ENCODE results near the gene NEDD4.
"Not testable (repeated sequence)": the region's sequence is repeated elsewhere in the genome, so short reads cannot be mapped to it uniquely, and the experiment has no call there.

Gene NEDD4

DNA sequence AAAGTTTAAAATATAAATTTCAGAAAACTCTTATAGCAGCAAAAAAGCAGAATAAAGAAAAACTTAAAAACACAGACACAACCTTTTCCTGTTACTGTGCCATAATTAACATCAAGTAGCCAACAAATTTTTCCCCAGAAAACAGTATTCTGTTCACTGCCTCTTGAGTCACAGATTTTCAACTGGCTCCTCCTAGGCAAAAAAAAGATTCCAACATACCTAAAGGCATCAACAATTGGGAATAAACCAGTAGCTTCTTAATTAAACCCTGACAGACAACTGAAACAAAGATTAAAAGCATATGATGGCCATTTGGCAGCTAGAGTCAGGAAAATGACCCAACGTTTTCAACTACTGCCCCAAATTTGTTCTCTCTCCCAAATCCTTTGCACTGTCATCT lies 10.9 kb upstream of the NEDD4 start:
- DNase-seq (ENCODE audit: low spot score), result not testable (repeated sequence)

- not testable (repeated sequence) for DNase-seq (ENCODE audit: low spot score)
Measured at GRCh38 chr15:56003777-56004176, 10.4 kb upstream of the NEDD4 start.

GRCh38 chr15:56003277-56003676 lies 9.9 kb upstream of the NEDD4 start:
- DNase-seq (ENCODE audit: low spot score), result not testable (repeated sequence)

GRCh38 chr15:56001471-56002078 lies 8.2 kb upstream of the NEDD4 start:
- no peak for DNase-seq (ENCODE audit: low spot score)

DNA sequence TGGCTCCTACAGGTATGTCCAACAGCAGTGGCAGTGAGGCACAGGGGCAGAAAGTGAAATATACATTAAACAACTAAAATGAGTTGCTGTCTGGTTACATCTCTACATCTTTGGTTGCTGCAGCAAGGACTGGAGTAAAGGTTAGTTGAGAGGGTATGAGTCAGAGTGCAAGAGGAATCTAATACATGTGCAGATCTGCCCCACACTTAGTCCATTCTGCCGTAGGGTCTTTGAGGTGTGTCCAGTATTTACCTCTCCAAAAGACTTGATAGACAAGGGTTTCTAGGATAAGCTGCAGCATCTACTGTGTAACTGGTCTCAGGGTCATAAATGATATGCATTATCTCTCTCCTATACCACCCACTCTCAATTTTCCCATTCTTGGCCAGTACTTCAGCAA lies 6.2 kb upstream of the NEDD4 start:
- DNase-seq (ENCODE audit: low spot score), result no peak

GRCh38 chr15:55998478-55998877 lies 5.1 kb upstream of the NEDD4 start:
- no peak for DNase-seq (ENCODE audit: low spot score)

- peak; percentile 68 for DNase-seq (ENCODE audit: low spot score)
Measured at GRCh38 chr15:55993804-55994560, 570 bp upstream of the NEDD4 start.

DNA sequence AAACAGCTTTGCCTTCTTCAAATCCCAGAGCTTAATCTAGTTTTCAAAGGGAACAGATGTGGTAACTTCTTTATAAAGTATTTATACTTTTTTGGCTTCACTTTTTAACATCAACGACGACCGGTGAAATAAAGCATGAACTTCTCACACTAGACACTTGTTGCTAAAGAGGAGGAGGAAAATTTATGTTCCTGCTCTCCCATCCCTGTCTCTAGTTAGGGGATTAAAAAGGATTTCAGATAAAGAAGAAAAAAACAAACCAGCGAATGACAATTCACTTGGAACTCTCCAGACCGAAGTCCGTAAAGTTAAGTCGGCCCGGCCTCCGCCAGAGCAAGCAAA lies 672 bp downstream of the NEDD4 start:
- DNase-seq (ENCODE audit: low spot score), result no peak

- DNase-seq (ENCODE audit: low spot score), result no peak
Measured at GRCh38 chr15:55991802-55992768, 1.3 kb downstream of the NEDD4 start.

GRCh38 chr15:55990998-55991397 lies 2.4 kb downstream of the NEDD4 start:
- DNase-seq (ENCODE audit: low spot score), result no peak

GRCh38 chr15:55990516-55990915 lies 2.9 kb downstream of the NEDD4 start:
- DNase-seq (ENCODE audit: low spot score), result no peak

- DNase-seq (ENCODE audit: low spot score), result no peak
Measured at GRCh38 chr15:55989383-55989782, 4.0 kb downstream of the NEDD4 start.

DNA sequence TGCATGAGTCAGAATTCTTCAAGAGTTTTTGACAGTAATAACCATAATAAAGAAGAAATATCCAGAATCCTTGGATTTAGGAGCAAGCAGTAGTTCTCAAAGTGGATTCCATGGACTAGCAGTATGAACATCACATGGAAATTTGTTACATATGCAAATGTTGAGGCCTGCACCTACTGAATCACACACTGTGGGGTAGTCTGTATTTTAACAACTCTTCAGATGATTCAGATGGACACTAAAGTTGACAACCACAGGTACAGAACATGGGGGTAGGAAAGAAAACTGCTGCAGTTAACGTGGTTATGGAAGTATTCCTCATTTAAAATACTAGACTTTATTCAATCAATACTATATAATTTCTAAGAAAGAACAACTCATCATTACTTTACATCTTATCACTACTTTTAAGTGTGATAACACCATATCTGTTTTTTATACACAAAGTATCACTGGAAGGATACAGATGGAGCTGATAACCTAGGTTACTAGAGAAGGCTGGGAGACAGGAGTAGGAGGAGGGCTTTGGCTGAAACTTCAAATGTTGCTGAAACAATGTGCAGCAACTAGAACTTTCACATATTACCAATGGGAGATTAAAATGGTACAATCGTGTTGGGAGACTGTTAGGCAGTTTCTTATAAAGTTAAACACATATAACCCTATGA lies 11.7 kb downstream of the NEDD4 start:
- no peak for DNase-seq (ENCODE audit: low spot score)

DNA sequence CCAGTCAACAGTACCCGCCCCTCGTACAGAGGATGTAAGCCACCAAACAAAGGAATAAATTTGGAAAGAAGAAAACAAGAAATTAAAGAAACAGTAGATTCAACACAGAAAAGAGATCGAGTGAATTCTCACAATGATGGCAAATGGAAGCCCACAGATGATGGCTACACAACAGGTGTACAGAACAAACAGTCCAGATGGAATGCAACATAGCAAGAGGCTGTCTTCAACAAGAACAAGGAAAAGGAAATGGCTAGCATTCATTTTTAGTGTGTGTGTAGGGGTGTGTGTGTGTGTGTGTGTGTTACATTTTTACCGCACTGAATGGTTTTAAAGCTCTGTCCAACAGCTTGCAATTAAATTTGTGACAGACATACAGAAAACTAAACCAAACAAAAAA lies 12.9 kb downstream of the NEDD4 start:
- no peak for DNase-seq (ENCODE audit: low spot score)

GRCh38 chr15:55977231-55977630 lies 16.2 kb downstream of the NEDD4 start:
- no peak for DNase-seq (ENCODE audit: low spot score)

DNA sequence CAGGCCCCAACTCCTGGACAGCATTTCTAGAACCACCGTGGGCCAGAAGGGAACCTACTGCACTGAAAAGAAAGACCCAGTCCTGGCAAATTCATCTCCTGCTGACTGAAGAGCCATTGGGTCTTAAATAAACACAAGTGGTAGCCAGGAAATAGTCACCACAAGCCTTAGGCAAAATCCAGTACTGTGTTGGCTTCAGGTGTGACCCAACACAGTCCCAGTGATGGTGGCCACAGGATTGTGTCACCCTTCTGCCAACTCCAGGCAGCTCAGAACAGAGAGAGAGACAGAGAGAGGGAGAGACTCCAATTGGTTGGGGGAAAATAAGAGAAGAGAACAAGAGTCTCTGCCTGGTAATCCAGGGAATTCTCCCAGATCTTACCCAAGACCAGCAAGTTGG lies 23.1 kb downstream of the NEDD4 start:
- no peak for DNase-seq (ENCODE audit: low spot score)

- DNase-seq (ENCODE audit: low spot score), result no peak
Measured at GRCh38 chr15:55969582-55969981, 23.8 kb downstream of the NEDD4 start.

- DNase-seq (ENCODE audit: low spot score), result no peak
Measured at GRCh38 chr15:55968923-55969322, 24.5 kb downstream of the NEDD4 start.

DNA sequence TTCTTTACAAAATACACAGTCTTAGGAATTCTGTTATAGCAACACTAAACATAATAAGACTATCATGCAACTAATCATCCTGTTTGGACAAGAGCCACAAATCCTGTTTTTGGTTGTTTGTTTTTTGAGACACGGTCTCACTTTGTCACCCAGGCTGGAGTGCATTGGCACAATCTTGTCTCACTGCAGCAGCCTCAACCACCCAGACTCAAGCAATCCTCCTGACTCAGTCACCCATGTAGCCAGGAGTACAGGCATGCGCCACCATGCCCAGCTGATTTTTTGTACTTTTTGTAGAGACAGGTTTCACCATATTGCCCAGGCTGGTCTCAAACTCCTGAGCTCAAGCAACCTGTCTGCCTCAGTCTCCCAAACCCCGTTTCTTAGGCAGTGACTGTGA lies 28.3 kb downstream of the NEDD4 start:
- DNase-seq (ENCODE audit: low spot score), result no peak

DNA sequence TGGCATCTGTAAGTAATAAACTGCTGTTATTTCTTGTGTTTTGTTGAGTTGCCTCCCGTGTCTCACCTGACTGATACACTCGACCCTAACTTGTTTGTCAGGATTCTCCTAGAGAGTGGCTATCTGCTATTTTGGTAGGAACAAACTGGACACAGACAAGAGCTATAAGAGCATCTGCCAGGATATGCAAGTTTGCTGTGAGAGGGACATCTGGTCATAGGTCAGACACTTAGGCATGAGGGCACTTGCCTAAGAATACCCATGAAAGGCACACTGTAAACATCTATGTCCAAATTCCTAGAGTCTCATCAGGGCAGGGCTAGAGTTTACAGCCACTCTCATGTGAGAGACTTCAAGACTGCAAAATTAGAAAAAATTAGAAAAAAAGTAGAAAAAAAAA lies 32.5 kb downstream of the NEDD4 start:
- no peak for DNase-seq (ENCODE audit: low spot score)

GRCh38 chr15:55959744-55960447 lies 33.5 kb downstream of the NEDD4 start:
- no peak for DNase-seq (ENCODE audit: low spot score)

DNA sequence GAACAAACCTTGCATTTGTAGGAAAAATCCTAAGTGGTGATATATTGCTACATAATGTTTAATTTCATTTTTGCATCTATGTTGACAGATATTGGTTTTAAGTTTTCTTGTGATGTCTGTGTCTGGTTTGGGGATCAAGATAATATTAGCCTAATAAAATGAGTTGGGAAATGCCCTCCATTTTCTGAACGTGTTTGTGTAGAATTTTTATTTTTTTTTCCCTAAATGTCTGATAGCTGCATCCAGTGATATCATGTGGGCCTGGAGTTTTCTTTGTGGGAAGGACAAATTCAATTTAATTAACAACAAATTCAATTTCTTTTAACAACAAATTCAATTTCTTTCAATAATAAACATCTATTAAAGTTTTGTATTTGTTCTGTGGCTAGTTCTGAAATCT lies 35.1 kb downstream of the NEDD4 start:
- no peak for DNase-seq (ENCODE audit: low spot score)
